Lower lobe of right lung (tissue), 2 donors: ENCODE measurements around the gene HTRA2. TPM values are rescaled to one million over a fixed set of nuclear protein-coding genes. Genes with fewer than 3 reads are reported as not detected.

Experiments
- ATAC-seq, 2 donors: fragments of 200-7000 bp; cut with Tn5 transposase; one replicate each; pipeline ENCODE4 v1.9.1; 2020 to 2022; ENCODE audit warnings: mild to moderate bottlenecking in 2 of 2, moderate library complexity in 2 of 2
- DNase-seq: peaks from one replicate; pipeline ENCODE4 v3.0.0-alpha.2; 2020
- H3K27ac ChIP-seq: fragments of 200-600 bp; one replicate; pipeline ENCODE4 v1.8.0; 2022
- H3K27me3 ChIP-seq: fragments of 200-600 bp; one replicate; pipeline ENCODE4 v1.8.0; 2022; ENCODE audit warnings: low read depth
- H3K36me3 ChIP-seq: fragments of 200-600 bp; one replicate; pipeline ENCODE4 v1.8.0; 2022; ENCODE audit warnings: mild to moderate bottlenecking
- H3K4me1 ChIP-seq: fragments of 200-600 bp; one replicate; pipeline ENCODE4 v1.8.0; 2022
- H3K4me3 ChIP-seq: fragments of 200-600 bp; one replicate; pipeline ENCODE4 v1.8.0; 2022; ENCODE audit warnings: mild to moderate bottlenecking
- H3K9me3 ChIP-seq: fragments of 200-600 bp; one replicate; pipeline ENCODE4 v1.8.0; 2022
- intact Hi-C: fragments of 100-400 bp; cut with DNase I; formaldehyde crosslinking; loops from one replicate; pipeline ENCODE4 v1.11.0; 2022
- total RNA-seq: library from RNA; stranded (reverse); fragmentation: NEBNext Ultra II Directional; extraction: Animal tissue kit (Norgen Biotek cat#: 25700); gene quantifications from one replicate; pipeline ENCODE4 v1.2.1, GENCODE V29; 2021
- TF ChIP-seq, protein P1 (sequence below): fragments of 200-600 bp; IDR thresholded peaks from one replicate; pipeline ENCODE4 v1.8.0; 2022; ENCODE audit warnings: antibody characterized with exemption, mild to moderate bottlenecking
- donor health status: DM: no; HTN: yes; CAD: no; lungs with severe emphysema.

Gene HTRA2
- total RNA-seq, 1 donor from 2014 or later = 34.3 TPM

DNA sequence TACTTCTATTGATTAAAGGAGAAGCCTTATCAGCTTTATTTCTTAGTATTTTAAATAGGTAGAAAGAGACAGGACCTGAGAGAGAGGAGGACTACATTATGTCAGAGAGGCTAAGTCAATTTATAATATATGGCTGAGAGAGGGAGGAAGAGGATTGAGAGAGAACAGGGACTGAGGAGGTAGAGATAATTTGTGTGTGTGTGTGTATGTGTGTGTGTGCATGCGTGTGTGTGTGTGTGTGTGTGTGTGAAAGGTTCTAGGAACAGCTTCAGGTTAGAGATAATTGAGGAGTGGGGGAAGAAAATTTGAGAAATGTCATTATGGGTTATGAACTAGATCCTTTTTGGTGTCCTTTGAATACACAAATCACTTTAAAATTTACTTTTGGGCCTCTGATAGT, 40.0 kb downstream of the HTRA2 start:
- no peaks in the 10 kb centered on the region for H3K27me3 ChIP-seq
- no peaks in the 10 kb centered on the region for H3K9me3 ChIP-seq
- DNase-seq = no peak
- H3K4me3 ChIP-seq = no peak overlapping the region
- H3K27ac ChIP-seq = no peak overlapping the region
- TF ChIP-seq, protein P1, sequence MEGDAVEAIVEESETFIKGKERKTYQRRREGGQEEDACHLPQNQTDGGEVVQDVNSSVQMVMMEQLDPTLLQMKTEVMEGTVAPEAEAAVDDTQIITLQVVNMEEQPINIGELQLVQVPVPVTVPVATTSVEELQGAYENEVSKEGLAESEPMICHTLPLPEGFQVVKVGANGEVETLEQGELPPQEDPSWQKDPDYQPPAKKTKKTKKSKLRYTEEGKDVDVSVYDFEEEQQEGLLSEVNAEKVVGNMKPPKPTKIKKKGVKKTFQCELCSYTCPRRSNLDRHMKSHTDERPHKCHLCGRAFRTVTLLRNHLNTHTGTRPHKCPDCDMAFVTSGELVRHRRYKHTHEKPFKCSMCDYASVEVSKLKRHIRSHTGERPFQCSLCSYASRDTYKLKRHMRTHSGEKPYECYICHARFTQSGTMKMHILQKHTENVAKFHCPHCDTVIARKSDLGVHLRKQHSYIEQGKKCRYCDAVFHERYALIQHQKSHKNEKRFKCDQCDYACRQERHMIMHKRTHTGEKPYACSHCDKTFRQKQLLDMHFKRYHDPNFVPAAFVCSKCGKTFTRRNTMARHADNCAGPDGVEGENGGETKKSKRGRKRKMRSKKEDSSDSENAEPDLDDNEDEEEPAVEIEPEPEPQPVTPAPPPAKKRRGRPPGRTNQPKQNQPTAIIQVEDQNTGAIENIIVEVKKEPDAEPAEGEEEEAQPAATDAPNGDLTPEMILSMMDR = no peak
- no peaks in the 10 kb centered on the region for H3K36me3 ChIP-seq
- intact Hi-C loops = no loop called here
- ATAC-seq = no peak
- H3K4me1 ChIP-seq = peaks cover 19% of the 10 kb centered on the region

- no peak for ATAC-seq
- intact Hi-C loops = no loop called here
- TF ChIP-seq, protein P1 = no peak
Measured at GRCh38 chr2:74571058-74571457, 41.3 kb downstream of the HTRA2 start.

GRCh38 chr2:74572178-74572925, 42.6 kb downstream of the HTRA2 start:
- Histone ChIP-seq H3K9me3 (no peaks in the 10 kb centered on the region), H3K4me1 (peaks cover 19% of the 10 kb centered on the region), H3K36me3 (no peaks in the 10 kb centered on the region), H3K4me3 (no peak overlapping the region), H3K27me3 (no peaks in the 10 kb centered on the region), H3K27ac (no peak overlapping the region)
- intact Hi-C loops = no loop called here
- TF ChIP-seq, protein P1 = peak; percentile 8
- no peak for ATAC-seq
- DNase-seq = no peak

More at GRCh38 chr2:74571058-74571457, 41.3 kb downstream of the HTRA2 start:
- no peaks in the 10 kb centered on the region for H3K27me3 ChIP-seq
- no peaks in the 10 kb centered on the region for H3K36me3 ChIP-seq
- H3K4me3 ChIP-seq = no peak overlapping the region
- no peak for DNase-seq
- H3K4me1 ChIP-seq = peaks cover 19% of the 10 kb centered on the region
- H3K9me3 ChIP-seq = no peaks in the 10 kb centered on the region
- no peak overlapping the region for H3K27ac ChIP-seq

DNA sequence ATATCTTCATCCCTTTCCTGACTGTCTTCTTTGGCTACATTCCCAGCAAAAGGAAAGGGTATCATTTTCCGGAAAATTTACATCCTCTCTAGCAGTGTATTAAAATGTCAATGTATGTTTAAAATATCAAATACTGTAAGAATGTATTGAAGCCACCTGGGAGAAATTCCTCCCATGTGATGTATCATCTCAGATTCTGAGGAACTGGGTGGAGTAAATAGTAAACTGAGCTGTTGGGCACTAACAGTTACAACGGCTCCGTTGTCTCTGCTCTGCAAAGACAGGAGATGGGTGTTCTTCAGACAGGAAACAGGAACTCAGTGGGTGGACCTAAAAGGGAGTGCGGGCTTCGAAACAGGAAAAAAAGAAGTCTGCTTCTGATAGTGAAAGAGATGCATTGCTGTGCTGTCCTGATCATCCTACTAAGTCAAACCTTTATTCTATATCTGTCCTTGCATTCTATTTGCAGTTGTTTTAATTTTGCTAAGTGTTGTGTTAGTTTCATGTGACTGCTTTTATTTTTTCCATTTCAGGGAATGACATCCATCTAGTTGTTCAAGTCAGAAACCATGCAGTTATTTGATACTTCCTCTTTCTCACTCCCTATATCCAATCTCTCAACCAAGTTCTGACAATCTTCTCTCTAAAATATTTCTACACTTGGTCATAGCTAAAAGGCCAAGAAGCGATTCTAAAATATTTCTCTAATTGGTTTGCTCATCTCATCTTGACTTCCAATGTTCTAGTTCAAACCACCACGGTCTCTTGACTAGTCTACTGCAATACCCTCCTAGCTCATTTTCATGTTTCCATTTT, 44.2 kb downstream of the HTRA2 start:
- Histone ChIP-seq H3K4me3 (peak overlapping the region; percentile 14), H3K36me3 (no peaks in the 10 kb centered on the region), H3K27me3 (no peaks in the 10 kb centered on the region), H3K4me1 (peaks cover 7% of the 10 kb centered on the region), H3K9me3 (no peaks in the 10 kb centered on the region), H3K27ac (peak overlapping the region; percentile 51)
- intact Hi-C loops = no loop called here
- TF ChIP-seq, protein P1 = no peak
- DNase-seq = no peak
- ATAC-seq = peak; percentile 45 to 52

GRCh38 chr2:74575320-74575719, 45.6 kb downstream of the HTRA2 start:
- ATAC-seq (no peak), DNase-seq (no peak)
- H3K36me3 ChIP-seq = no peaks in the 10 kb centered on the region
- H3K27ac ChIP-seq = no peak overlapping the region
- intact Hi-C loops = no loop called here
- no peaks in the 10 kb centered on the region for H3K9me3 ChIP-seq
- H3K4me1 ChIP-seq = peaks cover 7% of the 10 kb centered on the region
- H3K4me3 ChIP-seq = no peak overlapping the region
- TF ChIP-seq, protein P1 = no peak
- H3K27me3 ChIP-seq = no peaks in the 10 kb centered on the region
